GM23338 (cell line): Measurements from ENCODE around the gene SLC22A4. TPM values are rescaled to one million over a fixed set of nuclear protein-coding genes. Genes with fewer than 3 reads are reported as not detected.

ENCODE experiments used
- ATAC-seq: fragments of 200-7000 bp; cut with Tn5 transposase; 3 replicates; pipeline ENCODE4 v1.9.1; 2020
- DNase-seq: peaks from one replicate; pipeline ENCODE4 v3.0.0-alpha.2; 2015; ENCODE audit warnings: low spot score
- H2AFZ ChIP-seq: fragments of 200-600 bp; sonication (generic); 2 replicates; pipeline ENCODE4 v1.8.0; 2016; ENCODE audit warnings: antibody characterized with exemption, mild to moderate bottlenecking, moderate library complexity
- H3F3A ChIP-seq: fragments of 200-600 bp; sonication (generic); replicated peaks from 2 replicates; pipeline ENCODE4 v1.8.0; 2017; ENCODE audit warnings: antibody characterized with exemption, mixed run types, low read depth
- H3K27ac ChIP-seq: fragments of 200-600 bp; sonication (generic); 2 replicates; pipeline ENCODE4 v1.6.1; 2016; ENCODE audit warnings: low read depth
- H3K27me3 ChIP-seq: fragments of 200-600 bp; sonication (generic); 2 replicates; pipeline ENCODE4 v1.8.0; 2016; ENCODE audit warnings: mild to moderate bottlenecking, mixed run types, moderate library complexity; ENCODE audit not compliant: insufficient read depth
- H3K36me3 ChIP-seq: fragments of 200-600 bp; sonication (generic); 2 replicates; pipeline ENCODE4 v1.8.0; 2016; ENCODE audit warnings: mild to moderate bottlenecking; ENCODE audit not compliant: insufficient read depth
- H3K4me1 ChIP-seq: fragments of 200-600 bp; sonication (generic); 2 replicates; pipeline ENCODE4 v1.8.0; 2016; ENCODE audit warnings: mild to moderate bottlenecking, moderate library complexity; ENCODE audit not compliant: insufficient read depth
- H3K4me2 ChIP-seq: fragments of 200-600 bp; sonication (generic); 2 replicates; pipeline ENCODE4 v1.7.1; 2017; ENCODE audit warnings: mixed run types
- H3K4me3 ChIP-seq: fragments of 200-600 bp; sonication (generic); 2 replicates; pipeline ENCODE4 v1.6.1; 2016; ENCODE audit warnings: mixed run types
- H3K79me2 ChIP-seq: fragments of 200-600 bp; sonication (generic); replicated peaks from 2 replicates; pipeline ENCODE4 v1.8.0; 2017; ENCODE audit warnings: mild to moderate bottlenecking; ENCODE audit not compliant: insufficient read depth
- H3K9me2 ChIP-seq: fragments of 200-600 bp; sonication (generic); 2 replicates; pipeline ENCODE4 v1.8.0; 2017; ENCODE audit not compliant: insufficient read depth
- H4K20me1 ChIP-seq: fragments of 200-600 bp; sonication (generic); replicated peaks from 2 replicates; pipeline ENCODE4 v1.8.0; 2017; ENCODE audit warnings: mild to moderate bottlenecking; ENCODE audit not compliant: insufficient read depth
- H3K27ac Mint-ChIP-seq: 2 replicates; pipeline ENCODE4 v1.8.0; 2020; ENCODE audit warnings: inconsistent platforms, mild to moderate bottlenecking, moderate library complexity, mixed read lengths
- H3K27me3 Mint-ChIP-seq: 3 replicates; pipeline ENCODE4 v1.8.0; 2022; ENCODE audit warnings: low read depth, mild to moderate bottlenecking, moderate library complexity, mixed read lengths, inconsistent platforms; ENCODE audit not compliant: insufficient read depth, poor library complexity
- H3K36me3 Mint-ChIP-seq: 3 replicates; pipeline ENCODE4 v1.8.0; 2021; ENCODE audit warnings: low read depth, mild to moderate bottlenecking, inconsistent platforms, moderate library complexity, mixed read lengths
- H3K4me1 Mint-ChIP-seq: 3 replicates; pipeline ENCODE4 v1.8.0; 2020; ENCODE audit warnings: mild to moderate bottlenecking, inconsistent platforms, mixed read lengths
- H3K4me3 Mint-ChIP-seq: 3 replicates; pipeline ENCODE4 v1.8.0; 2021; ENCODE audit warnings: moderate library complexity, mild to moderate bottlenecking, inconsistent platforms, mixed read lengths
- H3K9me3 Mint-ChIP-seq: 3 replicates; pipeline ENCODE4 v1.8.0; 2020; ENCODE audit warnings: moderate library complexity, mild to moderate bottlenecking, inconsistent platforms, mixed read lengths
- EZH2phosphoT487 ChIP-seq: fragments of 200-600 bp; sonication (generic); IDR thresholded peaks from one replicate; pipeline ENCODE4 v1.8.1; 2018; ENCODE audit warnings: antibody characterized with exemption; ENCODE audit not compliant: unreplicated experiment
- JUNB ChIP-seq: IDR thresholded peaks from one replicate; pipeline ENCODE4 v1.6.1; 2016; ENCODE audit warnings: antibody characterized with exemption; ENCODE audit not compliant: unreplicated experiment
- NANOG ChIP-seq: IDR thresholded peaks from 2 replicates; pipeline ENCODE4 v1.6.1; 2016; ENCODE audit warnings: antibody characterized with exemption, borderline replicate concordance
- ZNF114 ChIP-seq: fragments of 250-450 bp; sonication (Bioruptor Pico); IDR thresholded peaks from 2 replicates; pipeline ENCODE4 v1.5.0; 2020; ENCODE audit warnings: mild to moderate bottlenecking, moderate library complexity
- ZNF331 ChIP-seq: fragments of 250-450 bp; sonication (Bioruptor Pico); IDR thresholded peaks from 2 replicates; pipeline ENCODE4 v1.5.0; 2020; ENCODE audit warnings: low read depth, mild to moderate bottlenecking, moderate library complexity
- polyA plus RNA-seq: library from polyadenylated mRNA; unstranded; fragments of >200 nt; fragmentation: Nextera tagmentation; extraction: Ambion mirVana; gene quantifications from 2 replicates; pipeline ENCODE4 v1.2.1, GENCODE V29; 2016
- total RNA-seq: library from RNA; depleted of rRNA; stranded (reverse); fragments of >200 nt; shearing (Covaris generic); gene quantifications from 2 replicates; pipeline ENCODE4 v1.2.3, GENCODE V29; 2014
- TF ChIP-seq, protein P1 (sequence below), 2 experiments: fragments of 200-600 bp in 1 of 2; sonication (generic) in 1 of 2; conservative IDR thresholded peaks; 2 replicates each; pipeline versions ENCODE4 v1.5.1 to v1.6.1; 2016 to 2017; ENCODE audit warnings: antibody characterized with exemption in 2 of 2, low read depth in 2 of 2, mild to moderate bottlenecking in 2 of 2, moderate library complexity in 1 of 2
- TF ChIP-seq, protein P2 (sequence below): IDR thresholded peaks from one replicate; pipeline ENCODE4 v1.6.1; 2018; ENCODE audit warnings: antibody characterized with exemption; ENCODE audit not compliant: unreplicated experiment
- TF ChIP-seq, protein P3 (sequence below): fragments of 250-450 bp; sonication (Bioruptor Pico); IDR thresholded peaks from 2 replicates; pipeline ENCODE4 v1.5.0; 2020; ENCODE audit warnings: mild to moderate bottlenecking, moderate library complexity

SLC22A4 gene
- total and polyA plus RNA-seq, 2 experiments from 2014 or later = 0.28 to 0.40 TPM

DNA sequence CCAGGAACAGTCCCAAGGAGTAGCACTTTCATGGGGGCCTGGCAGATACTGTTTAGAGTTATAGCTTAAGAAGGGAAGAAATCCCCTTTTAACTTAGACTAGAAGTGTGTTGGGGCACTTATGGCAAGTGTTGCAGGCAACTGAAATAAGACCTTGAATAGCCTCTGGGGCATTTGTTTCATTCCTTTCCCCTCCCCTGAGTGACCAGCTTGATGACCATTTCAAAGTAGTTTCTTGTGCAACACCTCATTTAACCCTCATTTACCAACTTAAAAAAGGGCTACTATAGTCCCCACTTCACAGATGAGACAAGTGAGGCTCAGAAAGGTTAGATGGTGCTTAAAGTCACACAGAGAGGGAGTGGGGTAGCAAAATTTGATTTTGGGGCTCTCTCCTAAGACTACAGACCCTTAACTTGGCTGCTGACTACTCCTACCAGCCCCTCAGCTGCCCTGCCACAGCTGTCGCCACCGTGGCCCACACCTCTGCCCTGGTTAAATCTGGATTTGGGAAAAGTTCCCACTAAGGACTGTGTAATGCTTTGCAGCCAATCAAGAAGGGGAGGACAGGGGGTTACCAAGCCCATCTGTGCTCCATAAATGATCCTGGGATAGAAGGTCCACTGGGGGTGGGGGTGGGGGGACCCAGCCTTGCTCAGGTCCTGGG, 31.2 kb upstream of the SLC22A4 start:
- ATAC-seq (no peak), DNase-seq (no peak)
- H3F3A ChIP-seq = 0 out of 2 replicates have a peak, but pooled peaks cover 2% of the 10 kb centered on the region
- no peaks in the 10 kb centered on the region for H3K79me2 ChIP-seq
- H3K27ac Mint-ChIP-seq = no peak overlapping the region
- no peaks in the 10 kb centered on the region; the same call in 2 of the 3 replicates for H3K36me3 Mint-ChIP-seq
- H3K27ac ChIP-seq = no peak overlapping the region
- peaks cover 18% of the 10 kb centered on the region for H3K4me1 Mint-ChIP-seq
- peaks cover 4% of the 10 kb centered on the region; the same call in 1 of the 2 replicates for H3K27me3 ChIP-seq
- H3K9me3 Mint-ChIP-seq = no peaks in the 10 kb centered on the region
- no peak overlapping the region for H3K4me2 ChIP-seq
- H3K9me2 ChIP-seq = no peaks in the 10 kb centered on the region
- H2AFZ ChIP-seq = no peak overlapping the region
- no peaks in the 10 kb centered on the region for H4K20me1 ChIP-seq
- peaks cover 20% of the 10 kb centered on the region for H3K27me3 Mint-ChIP-seq
- H3K4me1 ChIP-seq = peaks cover 8% of the 10 kb centered on the region
- no peak overlapping the region for H3K4me3 Mint-ChIP-seq
- H3K36me3 ChIP-seq = no peaks in the 10 kb centered on the region
- no peak overlapping the region for H3K4me3 ChIP-seq
- TF ChIP-seq, protein P1, sequence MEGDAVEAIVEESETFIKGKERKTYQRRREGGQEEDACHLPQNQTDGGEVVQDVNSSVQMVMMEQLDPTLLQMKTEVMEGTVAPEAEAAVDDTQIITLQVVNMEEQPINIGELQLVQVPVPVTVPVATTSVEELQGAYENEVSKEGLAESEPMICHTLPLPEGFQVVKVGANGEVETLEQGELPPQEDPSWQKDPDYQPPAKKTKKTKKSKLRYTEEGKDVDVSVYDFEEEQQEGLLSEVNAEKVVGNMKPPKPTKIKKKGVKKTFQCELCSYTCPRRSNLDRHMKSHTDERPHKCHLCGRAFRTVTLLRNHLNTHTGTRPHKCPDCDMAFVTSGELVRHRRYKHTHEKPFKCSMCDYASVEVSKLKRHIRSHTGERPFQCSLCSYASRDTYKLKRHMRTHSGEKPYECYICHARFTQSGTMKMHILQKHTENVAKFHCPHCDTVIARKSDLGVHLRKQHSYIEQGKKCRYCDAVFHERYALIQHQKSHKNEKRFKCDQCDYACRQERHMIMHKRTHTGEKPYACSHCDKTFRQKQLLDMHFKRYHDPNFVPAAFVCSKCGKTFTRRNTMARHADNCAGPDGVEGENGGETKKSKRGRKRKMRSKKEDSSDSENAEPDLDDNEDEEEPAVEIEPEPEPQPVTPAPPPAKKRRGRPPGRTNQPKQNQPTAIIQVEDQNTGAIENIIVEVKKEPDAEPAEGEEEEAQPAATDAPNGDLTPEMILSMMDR (conservative IDR thresholded peaks at IDR 0.05; ENCODE audit: low read depth in 2 of 2) = no peak
- no peak for TF ChIP-seq ZNF114 (CRISPR knock-in tag)
- TF ChIP-seq ZNF331 (CRISPR knock-in tag) = no peak
- TF ChIP-seq JUNB = no peak
- TF ChIP-seq EZH2phosphoT487 = no peak
- no peak for TF ChIP-seq NANOG

DNA sequence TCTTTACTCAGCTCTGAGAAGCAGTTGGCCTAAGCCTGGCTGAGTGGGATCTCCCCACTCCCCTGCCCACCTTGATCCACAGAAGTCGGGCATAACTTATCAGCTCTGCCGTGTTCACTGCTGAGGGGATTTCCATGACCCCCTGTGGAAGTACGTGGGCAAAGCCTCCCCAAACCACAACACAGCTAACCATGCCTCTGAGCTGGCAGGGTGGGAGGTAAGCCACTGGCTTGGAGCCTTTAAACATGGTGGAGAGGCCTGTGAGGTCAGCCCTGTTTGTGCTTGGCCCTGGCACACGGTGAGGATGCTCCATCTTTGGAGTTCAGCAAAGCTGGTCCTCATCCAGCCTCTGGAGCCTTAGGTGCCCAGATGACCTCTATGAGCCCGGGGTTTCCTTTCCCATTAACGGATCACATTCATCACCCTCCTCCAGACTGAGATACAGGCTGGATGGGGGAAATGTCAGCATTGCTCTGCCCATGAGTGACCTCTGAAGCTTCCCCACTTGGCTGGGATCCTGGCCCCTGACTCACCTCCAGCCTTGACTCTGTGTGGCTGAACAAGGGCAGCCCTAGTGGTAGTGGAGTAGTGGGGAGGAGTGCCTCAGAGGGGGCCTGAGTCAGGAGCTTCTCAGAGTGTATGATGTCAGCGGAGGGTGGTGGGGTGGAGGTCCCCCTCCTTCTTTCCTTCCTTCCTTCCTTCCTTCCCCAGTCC, 30.5 kb upstream of the SLC22A4 start:
- H2AFZ ChIP-seq = no peak overlapping the region
- Mint-ChIP-seq H3K4me3 (no peak overlapping the region), H3K27me3 (peaks cover 15% of the 10 kb centered on the region), H3K27ac (no peak overlapping the region), H3K36me3 (no peaks in the 10 kb centered on the region; the same call in 2 of the 3 replicates), H3K4me1 (peaks cover 12% of the 10 kb centered on the region), H3K9me3 (no peaks in the 10 kb centered on the region)
- H3F3A ChIP-seq = no peaks in the 10 kb centered on the region
- no peak overlapping the region for H3K4me2 ChIP-seq
- H3K4me1 ChIP-seq = 0 out of 2 replicates have a peak, but pooled peaks cover 1% of the 10 kb centered on the region
- no peaks in the 10 kb centered on the region for H3K9me2 ChIP-seq
- no peak overlapping the region for H3K27ac ChIP-seq
- H3K4me3 ChIP-seq = no peak overlapping the region
- ATAC-seq = no peak
- no peaks in the 10 kb centered on the region for H4K20me1 ChIP-seq
- no peaks in the 10 kb centered on the region for H3K36me3 ChIP-seq
- H3K27me3 ChIP-seq = no peaks in the 10 kb centered on the region
- DNase-seq = no peak
- no peaks in the 10 kb centered on the region for H3K79me2 ChIP-seq
- TF ChIP-seq NANOG (no peak), JUNB (no peak)
- TF ChIP-seq, protein P2, sequence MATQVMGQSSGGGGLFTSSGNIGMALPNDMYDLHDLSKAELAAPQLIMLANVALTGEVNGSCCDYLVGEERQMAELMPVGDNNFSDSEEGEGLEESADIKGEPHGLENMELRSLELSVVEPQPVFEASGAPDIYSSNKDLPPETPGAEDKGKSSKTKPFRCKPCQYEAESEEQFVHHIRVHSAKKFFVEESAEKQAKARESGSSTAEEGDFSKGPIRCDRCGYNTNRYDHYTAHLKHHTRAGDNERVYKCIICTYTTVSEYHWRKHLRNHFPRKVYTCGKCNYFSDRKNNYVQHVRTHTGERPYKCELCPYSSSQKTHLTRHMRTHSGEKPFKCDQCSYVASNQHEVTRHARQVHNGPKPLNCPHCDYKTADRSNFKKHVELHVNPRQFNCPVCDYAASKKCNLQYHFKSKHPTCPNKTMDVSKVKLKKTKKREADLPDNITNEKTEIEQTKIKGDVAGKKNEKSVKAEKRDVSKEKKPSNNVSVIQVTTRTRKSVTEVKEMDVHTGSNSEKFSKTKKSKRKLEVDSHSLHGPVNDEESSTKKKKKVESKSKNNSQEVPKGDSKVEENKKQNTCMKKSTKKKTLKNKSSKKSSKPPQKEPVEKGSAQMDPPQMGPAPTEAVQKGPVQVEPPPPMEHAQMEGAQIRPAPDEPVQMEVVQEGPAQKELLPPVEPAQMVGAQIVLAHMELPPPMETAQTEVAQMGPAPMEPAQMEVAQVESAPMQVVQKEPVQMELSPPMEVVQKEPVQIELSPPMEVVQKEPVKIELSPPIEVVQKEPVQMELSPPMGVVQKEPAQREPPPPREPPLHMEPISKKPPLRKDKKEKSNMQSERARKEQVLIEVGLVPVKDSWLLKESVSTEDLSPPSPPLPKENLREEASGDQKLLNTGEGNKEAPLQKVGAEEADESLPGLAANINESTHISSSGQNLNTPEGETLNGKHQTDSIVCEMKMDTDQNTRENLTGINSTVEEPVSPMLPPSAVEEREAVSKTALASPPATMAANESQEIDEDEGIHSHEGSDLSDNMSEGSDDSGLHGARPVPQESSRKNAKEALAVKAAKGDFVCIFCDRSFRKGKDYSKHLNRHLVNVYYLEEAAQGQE = no peak
- TF ChIP-seq, protein P3, sequence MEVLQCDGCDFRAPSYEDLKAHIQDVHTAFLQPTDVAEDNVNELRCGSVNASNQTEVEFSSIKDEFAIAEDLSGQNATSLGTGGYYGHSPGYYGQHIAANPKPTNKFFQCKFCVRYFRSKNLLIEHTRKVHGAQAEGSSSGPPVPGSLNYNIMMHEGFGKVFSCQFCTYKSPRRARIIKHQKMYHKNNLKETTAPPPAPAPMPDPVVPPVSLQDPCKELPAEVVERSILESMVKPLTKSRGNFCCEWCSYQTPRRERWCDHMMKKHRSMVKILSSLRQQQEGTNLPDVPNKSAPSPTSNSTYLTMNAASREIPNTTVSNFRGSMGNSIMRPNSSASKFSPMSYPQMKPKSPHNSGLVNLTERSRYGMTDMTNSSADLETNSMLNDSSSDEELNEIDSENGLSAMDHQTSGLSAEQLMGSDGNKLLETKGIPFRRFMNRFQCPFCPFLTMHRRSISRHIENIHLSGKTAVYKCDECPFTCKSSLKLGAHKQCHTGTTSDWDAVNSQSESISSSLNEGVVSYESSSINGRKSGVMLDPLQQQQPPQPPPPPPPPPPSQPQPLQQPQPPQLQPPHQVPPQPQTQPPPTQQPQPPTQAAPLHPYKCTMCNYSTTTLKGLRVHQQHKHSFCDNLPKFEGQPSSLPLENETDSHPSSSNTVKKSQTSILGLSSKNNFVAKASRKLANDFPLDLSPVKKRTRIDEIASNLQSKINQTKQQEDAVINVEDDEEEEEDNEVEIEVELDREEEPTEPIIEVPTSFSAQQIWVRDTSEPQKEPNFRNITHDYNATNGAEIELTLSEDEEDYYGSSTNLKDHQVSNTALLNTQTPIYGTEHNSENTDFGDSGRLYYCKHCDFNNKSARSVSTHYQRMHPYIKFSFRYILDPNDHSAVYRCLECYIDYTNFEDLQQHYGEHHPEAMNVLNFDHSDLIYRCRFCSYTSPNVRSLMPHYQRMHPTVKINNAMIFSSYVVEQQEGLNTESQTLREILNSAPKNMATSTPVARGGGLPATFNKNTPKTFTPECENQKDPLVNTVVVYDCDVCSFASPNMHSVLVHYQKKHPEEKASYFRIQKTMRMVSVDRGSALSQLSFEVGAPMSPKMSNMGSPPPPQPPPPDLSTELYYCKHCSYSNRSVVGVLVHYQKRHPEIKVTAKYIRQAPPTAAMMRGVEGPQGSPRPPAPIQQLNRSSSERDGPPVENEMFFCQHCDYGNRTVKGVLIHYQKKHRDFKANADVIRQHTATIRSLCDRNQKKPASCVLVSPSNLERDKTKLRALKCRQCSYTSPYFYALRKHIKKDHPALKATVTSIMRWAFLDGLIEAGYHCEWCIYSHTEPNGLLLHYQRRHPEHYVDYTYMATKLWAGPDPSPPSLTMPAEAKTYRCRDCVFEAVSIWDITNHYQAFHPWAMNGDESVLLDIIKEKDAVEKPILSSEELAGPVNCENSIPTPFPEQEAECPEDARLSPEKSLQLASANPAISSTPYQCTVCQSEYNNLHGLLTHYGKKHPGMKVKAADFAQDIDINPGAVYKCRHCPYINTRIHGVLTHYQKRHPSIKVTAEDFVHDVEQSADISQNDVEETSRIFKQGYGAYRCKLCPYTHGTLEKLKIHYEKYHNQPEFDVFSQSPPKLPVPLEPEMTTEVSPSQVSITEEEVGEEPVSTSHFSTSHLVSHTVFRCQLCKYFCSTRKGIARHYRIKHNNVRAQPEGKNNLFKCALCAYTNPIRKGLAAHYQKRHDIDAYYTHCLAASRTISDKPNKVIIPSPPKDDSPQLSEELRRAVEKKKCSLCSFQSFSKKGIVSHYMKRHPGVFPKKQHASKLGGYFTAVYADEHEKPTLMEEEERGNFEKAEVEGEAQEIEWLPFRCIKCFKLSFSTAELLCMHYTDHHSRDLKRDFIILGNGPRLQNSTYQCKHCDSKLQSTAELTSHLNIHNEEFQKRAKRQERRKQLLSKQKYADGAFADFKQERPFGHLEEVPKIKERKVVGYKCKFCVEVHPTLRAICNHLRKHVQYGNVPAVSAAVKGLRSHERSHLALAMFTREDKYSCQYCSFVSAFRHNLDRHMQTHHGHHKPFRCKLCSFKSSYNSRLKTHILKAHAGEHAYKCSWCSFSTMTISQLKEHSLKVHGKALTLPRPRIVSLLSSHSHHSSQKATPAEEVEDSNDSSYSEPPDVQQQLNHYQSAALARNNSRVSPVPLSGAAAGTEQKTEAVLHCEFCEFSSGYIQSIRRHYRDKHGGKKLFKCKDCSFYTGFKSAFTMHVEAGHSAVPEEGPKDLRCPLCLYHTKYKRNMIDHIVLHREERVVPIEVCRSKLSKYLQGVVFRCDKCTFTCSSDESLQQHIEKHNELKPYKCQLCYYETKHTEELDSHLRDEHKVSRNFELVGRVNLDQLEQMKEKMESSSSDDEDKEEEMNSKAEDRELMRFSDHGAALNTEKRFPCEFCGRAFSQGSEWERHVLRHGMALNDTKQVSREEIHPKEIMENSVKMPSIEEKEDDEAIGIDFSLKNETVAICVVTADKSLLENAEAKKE (CRISPR knock-in tag) = no peak
